GM12878 (cell line): Measurements from ENCODE around the gene SLCO4A1. TPM values are rescaled to one million over a fixed set of nuclear protein-coding genes. Genes with fewer than 3 reads are reported as not detected.

Source experiments
- ASH2L ChIP-seq: fragments of 300-600, 200-600 bp; sonication (generic); IDR thresholded peaks from 2 replicates; pipeline ENCODE4 v1.6.1; 2017; ENCODE audit warnings: low read depth, mild to moderate bottlenecking, borderline replicate concordance
- ATF3 ChIP-seq: IDR thresholded peaks from 2 replicates; pipeline ENCODE4 v1.6.1; 2011; ENCODE audit warnings: low read depth, mild to moderate bottlenecking, low read length, moderate library complexity, borderline replicate concordance; ENCODE audit errors: extremely low read depth
- CBX5 ChIP-seq: sonication (generic); IDR thresholded peaks from 2 replicates; pipeline ENCODE4 v1.6.1; 2016; ENCODE audit warnings: low read depth, moderate library complexity, mild to moderate bottlenecking, inconsistent platforms
- E4F1 ChIP-seq: fragments of 450-650 bp; IDR thresholded peaks from 2 replicates; pipeline ENCODE4 v1.6.1; 2018; ENCODE audit warnings: borderline replicate concordance, mild to moderate bottlenecking; ENCODE audit not compliant: partially characterized antibody
- EED ChIP-seq: sonication (generic); IDR thresholded peaks from 2 replicates; pipeline ENCODE4 v1.6.1; 2016; ENCODE audit warnings: antibody characterized with exemption, low read depth
- EGR1 ChIP-seq, 2 experiments: IDR thresholded peaks; 1 replicate in 1 of 2; 2 replicates in 1 of 2; pipeline ENCODE4 v1.6.1; 2011 to 2012; ENCODE audit warnings: low read depth in 2 of 2, low read length in 2 of 2, borderline replicate concordance in 1 of 2, mild to moderate bottlenecking in 1 of 2, moderate library complexity in 1 of 2
- FOXM1 ChIP-seq: IDR thresholded peaks from 2 replicates; pipeline ENCODE4 v1.6.1; 2012; ENCODE audit warnings: low read depth, mild to moderate bottlenecking, inconsistent platforms, low read length, moderate library complexity
- IKZF1 ChIP-seq: fragments of 450-650 bp; conservative IDR thresholded peaks from 2 replicates; pipeline ENCODE4 v1.6.1; 2017; ENCODE audit warnings: antibody characterized with exemption, mild to moderate bottlenecking
- IKZF2 ChIP-seq, 2 experiments: fragments of 450-650 bp; IDR thresholded peaks; 2 replicates each; pipeline ENCODE4 v1.6.1; 2017; ENCODE audit warnings: mild to moderate bottlenecking in 2 of 2, moderate library complexity in 2 of 2
- IRF4 ChIP-seq: IDR thresholded peaks from 2 replicates; pipeline ENCODE4 v1.6.1; 2011; ENCODE audit warnings: low read depth, low read length
- JUND ChIP-seq: IDR thresholded peaks from 2 replicates; pipeline ENCODE4 v1.6.1; 2012; ENCODE audit warnings: low read depth, mild to moderate bottlenecking, low read length, improper control_type of control experiment, moderate library complexity
- MEF2B ChIP-seq: fragments of 450-650 bp; IDR thresholded peaks from 2 replicates; pipeline ENCODE4 v1.6.1; 2018; ENCODE audit warnings: mild to moderate bottlenecking, moderate library complexity; ENCODE audit not compliant: partially characterized antibody, poor library complexity, severe bottlenecking
- NBN ChIP-seq: fragments of 450-650 bp; IDR thresholded peaks from 2 replicates; pipeline ENCODE4 v1.6.1; 2016
- NR2C1 ChIP-seq: fragments of 450-650 bp; IDR thresholded peaks from 2 replicates; pipeline ENCODE4 v1.6.1; 2017; ENCODE audit warnings: antibody characterized with exemption, mild to moderate bottlenecking, moderate library complexity
- PAX5 ChIP-seq: IDR thresholded peaks from 2 replicates; pipeline ENCODE4 v1.6.1; 2011; ENCODE audit warnings: low read depth, low read length, borderline replicate concordance
- POLR2AphosphoS2 ChIP-seq: IDR thresholded peaks from 2 replicates; pipeline ENCODE4 v1.6.1; 2011; ENCODE audit warnings: low read depth, mild to moderate bottlenecking, low read length, improper control_type of control experiment, moderate library complexity
- RAD51 ChIP-seq: fragments of 450-650 bp; IDR thresholded peaks from 2 replicates; pipeline ENCODE4 v1.6.1; 2016; ENCODE audit warnings: moderate library complexity, mild to moderate bottlenecking, inconsistent platforms
- RFX5 ChIP-seq: IDR thresholded peaks from 2 replicates; pipeline ENCODE4 v1.6.1; 2011; ENCODE audit warnings: low read depth, low read length, improper control_type of control experiment
- RUNX3 ChIP-seq: IDR thresholded peaks from 2 replicates; pipeline ENCODE4 v1.6.1; 2012; ENCODE audit warnings: low read length, inconsistent platforms
- SIN3A ChIP-seq: IDR thresholded peaks from 2 replicates; pipeline ENCODE4 v1.6.1; 2012; ENCODE audit warnings: low read depth, low read length, improper control_type of control experiment
- SIX5 ChIP-seq: IDR thresholded peaks from 2 replicates; pipeline ENCODE4 v1.6.1; 2011; ENCODE audit warnings: mild to moderate bottlenecking, low read depth, low read length, moderate library complexity; ENCODE audit not compliant: severe bottlenecking
- SMAD5 ChIP-seq: IDR thresholded peaks from 2 replicates; pipeline ENCODE4 v1.6.1; 2016; ENCODE audit warnings: antibody characterized with exemption, low read depth
- SP1 ChIP-seq: IDR thresholded peaks from one replicate; pipeline ENCODE4 v1.6.1; 2011; ENCODE audit warnings: low read depth, low read length
- TCF3 ChIP-seq: IDR thresholded peaks from 2 replicates; pipeline ENCODE4 v1.6.1; 2012; ENCODE audit warnings: low read depth, mild to moderate bottlenecking, low read length, borderline replicate concordance; ENCODE audit not compliant: insufficient read depth
- ZNF592 ChIP-seq: fragments of 450-650 bp; IDR thresholded peaks from 2 replicates; pipeline ENCODE4 v1.6.1; 2017; ENCODE audit warnings: mild to moderate bottlenecking, moderate library complexity
- polyA plus RNA-seq, 11 experiments: library from polyadenylated mRNA; depleted of rRNA in 4 of 11; unstranded in 6 of 11; stranded (reverse) in 5 of 11; fragments of >200 nt; fragmentation: Nextera tagmentation in 4 of 11; fragmentation: Illumina TruSeq in 1 of 11; extraction: Ambion mirVana in 4 of 11; extraction: Trizol in 1 of 11; gene quantifications; 1 replicate in 1 of 11; 2 replicates in 10 of 11; pipeline versions ENCODE4 v1.2.1 to v1.2.3, GENCODE V29; 2011 to 2016; ENCODE audit warnings: inconsistent platforms in 2 of 11, missing spikeins in 2 of 11, low read depth in 1 of 11
- total RNA-seq, 4 experiments: library from RNA; depleted of rRNA in 3 of 4; stranded (reverse); fragments of >200 nt in 3 of 4; fragmentation: Illumina TruSeq in 1 of 4; extraction: Trizol in 1 of 4; gene quantifications; 2 replicates each; pipeline versions ENCODE4 v1.2.1 to v1.2.3, GENCODE V29; 2013 to 2021

The SLCO4A1 gene
- total and polyA plus RNA-seq, 10 of the 15 experiments (the other 5 are each of a cell fraction or from before 2014, with no cell fraction given) = 2.1 to 30.7 (median 12.0) TPM

GRCh38 chr20:62651285-62652021 is 9.2 kb downstream of the SLCO4A1 start (continued):
- TF ChIP-seq FOXM1 (peak; percentile 75), ZNF592 (no peak), IRF4 (peak; percentile 70), PAX5 (no peak; the same call in 1 of the 2 replicates), EED (peak; percentile 54; the same call in 1 of the 2 replicates), SIN3A (0 out of 2 replicates have a peak, but pooled peaks have one; percentile 22), TCF3 (peak; percentile 88), SIX5 (no peak), ASH2L (0 out of 2 replicates have a peak, but pooled peaks have one; percentile 92), E4F1 (no peak), POLR2AphosphoS2 (no peak), RUNX3 (peak; percentile 96), ATF3 (no peak), SP1 (peak; percentile 77), RAD51 (no peak), NR2C1 (no peak), CBX5 (no peak), IKZF1 (0 out of 2 replicates have a peak, but pooled peaks have one; percentile 45), JUND (no peak), EGR1 (IDR thresholded peaks at IDR 0.05; ENCODE audit: borderline replicate concordance in 1 of 2, low read depth in 2 of 2, low read length in 2 of 2) (0 out of 3 replicates have a peak, but pooled peaks of 1 of the 2 experiments have one; percentile 32), SMAD5 (no peak), MEF2B (peak; percentile 34), NBN (0 out of 2 replicates have a peak, but pooled peaks have one; percentile 1), IKZF2 (IDR thresholded peaks at IDR 0.05) (peak in 1 of 2 experiments; percentile 31; a peak in 1 of 4 replicates), RFX5 (no peak)
